Measurements from ENCODE around the gene DLST.

DNA sequence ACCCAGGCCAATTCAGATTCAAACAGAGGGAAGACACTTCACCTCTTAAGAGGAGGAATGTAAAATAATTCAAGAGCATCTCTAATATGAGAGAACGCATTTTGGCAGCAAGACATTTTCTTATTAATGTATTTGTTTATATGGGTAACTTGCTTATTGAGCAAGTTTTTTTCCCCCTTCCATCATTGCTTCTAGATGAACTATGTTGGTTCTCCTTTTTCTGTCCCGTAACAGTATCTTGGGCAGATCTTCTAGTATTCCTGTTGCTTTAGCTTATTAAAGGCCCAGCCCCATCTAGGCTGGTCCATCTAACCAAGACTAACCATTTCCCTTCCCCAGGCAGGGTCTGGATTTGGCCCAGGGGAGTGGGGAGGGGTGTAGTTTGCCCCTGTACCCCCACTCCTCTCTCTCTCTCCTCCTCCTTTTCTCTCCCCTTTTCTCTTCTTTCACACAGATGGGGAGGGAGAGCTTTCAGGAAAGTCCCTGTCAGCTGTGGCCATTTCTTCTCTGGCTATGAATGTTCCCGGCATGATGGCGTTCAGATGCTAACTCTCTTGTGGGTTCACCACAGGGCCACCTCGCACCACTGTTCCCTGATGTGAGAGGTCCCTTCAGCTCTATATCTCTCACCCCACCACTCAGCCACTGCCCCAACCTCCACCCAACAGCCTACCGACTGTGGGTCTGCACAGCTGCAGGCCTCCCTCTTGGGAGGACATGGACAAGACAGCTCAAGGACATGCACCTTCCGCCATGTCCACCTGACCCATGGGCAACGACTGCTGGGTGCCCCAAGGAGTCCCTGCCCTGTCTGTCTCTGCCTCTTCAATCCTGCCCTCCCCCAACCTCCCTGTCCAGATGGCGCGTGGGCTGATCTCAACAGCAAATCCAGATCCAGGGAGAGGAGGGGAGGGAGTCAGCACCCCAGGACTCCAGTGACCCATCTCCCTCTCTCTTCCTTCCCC is 57.1 kb downstream of the DLST start:
- TF ChIP-seq, protein P1, sequence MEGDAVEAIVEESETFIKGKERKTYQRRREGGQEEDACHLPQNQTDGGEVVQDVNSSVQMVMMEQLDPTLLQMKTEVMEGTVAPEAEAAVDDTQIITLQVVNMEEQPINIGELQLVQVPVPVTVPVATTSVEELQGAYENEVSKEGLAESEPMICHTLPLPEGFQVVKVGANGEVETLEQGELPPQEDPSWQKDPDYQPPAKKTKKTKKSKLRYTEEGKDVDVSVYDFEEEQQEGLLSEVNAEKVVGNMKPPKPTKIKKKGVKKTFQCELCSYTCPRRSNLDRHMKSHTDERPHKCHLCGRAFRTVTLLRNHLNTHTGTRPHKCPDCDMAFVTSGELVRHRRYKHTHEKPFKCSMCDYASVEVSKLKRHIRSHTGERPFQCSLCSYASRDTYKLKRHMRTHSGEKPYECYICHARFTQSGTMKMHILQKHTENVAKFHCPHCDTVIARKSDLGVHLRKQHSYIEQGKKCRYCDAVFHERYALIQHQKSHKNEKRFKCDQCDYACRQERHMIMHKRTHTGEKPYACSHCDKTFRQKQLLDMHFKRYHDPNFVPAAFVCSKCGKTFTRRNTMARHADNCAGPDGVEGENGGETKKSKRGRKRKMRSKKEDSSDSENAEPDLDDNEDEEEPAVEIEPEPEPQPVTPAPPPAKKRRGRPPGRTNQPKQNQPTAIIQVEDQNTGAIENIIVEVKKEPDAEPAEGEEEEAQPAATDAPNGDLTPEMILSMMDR (IDR thresholded peaks at IDR 0.05; ENCODE audit: low read depth, low read length) = no peak
- no peak for TF ChIP-seq POLR2A (IDR thresholded peaks at IDR 0.05; ENCODE audit: extremely low read depth, insufficient read length)

All from NB4 (cell line).